ENCODE results near the gene TBL1XR1. TPM values are rescaled to one million over a fixed set of nuclear protein-coding genes. Genes with fewer than 3 reads are reported as not detected.

The TBL1XR1 gene
- total RNA-seq = 100 to 1,000 TPM; 202 to 226 TPM

- Histone ChIP-seq H3K4me3 (peak within 1 kb of the TSS; percentile 68), H3K4me1 (peaks cover 15% of the 10 kb centered on the region), H3K27ac (peak within 1 kb of the TSS; percentile 97), H3K36me3 (no peaks in the 10 kb centered on the region), H3K27me3 (no peaks in the 10 kb centered on the region), H3K9ac (ENCODE audit: low read depth in 2 of 2, low read length in 2 of 2) (peak within 1 kb of the TSS; percentile 89 to 96), H3K9me3 (no peaks in the 10 kb centered on the region)
- intact Hi-C loops (cut with DNase I) = loop anchor here (2.0 to 10.0 kb wide), 4 partner anchors 95 to 1128 kb away; no protein-coding TSS in a partner anchor
- peak; percentile 93 for DNase-seq
- no peak for TF ChIP-seq CTCF (IDR thresholded peaks at IDR 0.05)
Measured at GRCh38 chr3:177197041-177197726, at the start of gene TBL1XR1. TSS of gene TBL1XR1 (minus strand) at chr3:177197482. CDS start at chr3:177064977, 132,505 bp downstream.

DNA sequence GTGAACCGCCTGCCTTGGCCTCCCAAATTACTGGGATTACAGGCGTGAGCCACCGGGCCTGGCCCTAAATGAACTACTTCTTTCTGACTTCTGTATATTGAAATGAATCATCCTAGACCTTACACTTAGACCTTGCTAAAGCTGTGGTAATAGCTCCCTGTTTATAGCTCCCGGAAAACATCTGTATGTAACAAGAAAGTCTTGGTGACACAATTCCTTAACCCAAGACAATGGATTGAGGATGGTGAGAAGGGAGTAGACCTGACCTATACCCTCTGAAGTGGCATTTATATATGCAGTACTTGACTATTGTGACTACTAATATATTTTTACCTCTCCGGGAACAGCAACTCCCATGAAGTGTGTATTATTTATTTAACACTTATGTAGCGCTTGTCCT, 48.0 kb upstream of the TBL1XR1 start:
- Histone ChIP-seq H3K27me3 (no peaks in the 10 kb centered on the region), H3K4me1 (no peaks in the 10 kb centered on the region), H3K27ac (no peak overlapping the region), H3K4me3 (no peak overlapping the region), H3K36me3 (no peaks in the 10 kb centered on the region), H3K9ac (ENCODE audit: low read depth in 2 of 2, low read length in 2 of 2) (no peak overlapping the region), H3K9me3 (no peaks in the 10 kb centered on the region)
- no peak for TF ChIP-seq CTCF (IDR thresholded peaks at IDR 0.05)
- intact Hi-C loops (cut with DNase I) = no loop called here
- no peak for DNase-seq

DNA sequence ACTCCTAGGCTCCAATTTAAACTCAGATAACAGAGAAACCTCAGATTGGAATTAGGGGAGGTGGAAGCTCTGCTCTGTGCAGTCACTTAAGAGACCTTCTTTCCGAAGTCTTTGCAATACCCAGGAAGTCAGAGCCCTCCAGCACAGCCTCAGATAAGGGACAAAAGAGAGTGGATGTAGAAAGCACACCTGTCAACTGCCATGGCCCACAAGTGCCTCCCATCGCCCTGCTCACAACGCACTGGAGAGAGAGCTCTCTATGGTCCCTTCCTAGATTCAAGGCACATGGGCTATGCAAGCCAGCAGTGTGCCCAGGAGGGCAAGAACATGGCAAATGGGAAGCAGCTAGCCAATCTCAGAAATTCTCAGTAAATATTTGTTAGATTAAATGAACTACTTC, 47.3 kb upstream of the TBL1XR1 start:
- H3K9ac ChIP-seq (ENCODE audit: low read depth in 2 of 2, low read length in 2 of 2) = no peak overlapping the region
- H3K4me1 ChIP-seq = no peaks in the 10 kb centered on the region
- TF ChIP-seq CTCF (IDR thresholded peaks at IDR 0.05) = no peak
- intact Hi-C loops (cut with DNase I) = no loop called here
- H3K27me3 ChIP-seq = no peaks in the 10 kb centered on the region
- no peak for DNase-seq
- no peak overlapping the region for H3K27ac ChIP-seq
- no peaks in the 10 kb centered on the region for H3K9me3 ChIP-seq
- no peaks in the 10 kb centered on the region for H3K36me3 ChIP-seq
- no peak overlapping the region for H3K4me3 ChIP-seq

DNA sequence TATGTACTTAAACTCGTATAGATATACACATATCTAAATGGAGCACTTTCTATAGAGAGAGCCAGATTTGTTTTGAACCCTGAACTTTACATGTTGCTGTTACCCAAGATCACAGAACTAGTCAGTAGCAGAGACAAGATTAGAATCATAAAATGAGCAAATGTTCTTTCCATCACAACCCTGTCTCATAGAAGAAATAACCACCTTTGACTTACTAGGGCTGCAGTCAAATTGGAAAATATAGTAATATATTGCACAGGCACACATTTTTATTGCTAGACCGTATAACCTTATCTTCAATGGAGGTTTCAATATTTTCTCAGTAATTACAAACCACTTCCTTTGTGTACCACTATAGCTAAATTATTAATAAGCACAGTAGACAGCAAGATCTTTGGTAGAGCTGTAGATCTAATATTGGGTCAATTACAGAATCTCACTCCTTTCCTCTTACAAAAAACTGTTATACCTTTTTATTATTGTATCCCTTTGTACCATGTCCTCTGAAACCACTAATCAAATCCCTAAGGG, 41.5 kb upstream of the TBL1XR1 start:
- TF ChIP-seq CTCF (IDR thresholded peaks at IDR 0.05) = no peak
- Histone ChIP-seq H3K9ac (ENCODE audit: low read depth in 2 of 2, low read length in 2 of 2) (no peak overlapping the region), H3K36me3 (no peaks in the 10 kb centered on the region), H3K27ac (no peak overlapping the region), H3K9me3 (no peaks in the 10 kb centered on the region), H3K4me1 (no peaks in the 10 kb centered on the region), H3K4me3 (no peak overlapping the region), H3K27me3 (no peaks in the 10 kb centered on the region)
- no peak for DNase-seq
- intact Hi-C loops (cut with DNase I) = no loop called here

GRCh38 chr3:177237206-177237605, 39.9 kb upstream of the TBL1XR1 start:
- peak; percentile 58 for DNase-seq
- intact Hi-C loops (cut with DNase I) = no loop called here
- Histone ChIP-seq H3K4me1 (no peaks in the 10 kb centered on the region), H3K27me3 (no peaks in the 10 kb centered on the region), H3K27ac (no peak overlapping the region), H3K4me3 (no peak overlapping the region), H3K36me3 (no peaks in the 10 kb centered on the region), H3K9me3 (no peaks in the 10 kb centered on the region), H3K9ac (ENCODE audit: low read depth in 2 of 2, low read length in 2 of 2) (peak overlapping the region in 1 of 2 donors; percentile 4)
- TF ChIP-seq CTCF (IDR thresholded peaks at IDR 0.05) = no peak
